H9 (cell line): ENCODE measurements around the gene LAMTOR4. TPM values are rescaled to one million over a fixed set of nuclear protein-coding genes. Genes with fewer than 3 reads are reported as not detected.

ENCODE experiments used
- DNase-seq: peaks from one replicate; pipeline ENCODE4 v3.0.0-alpha.2; 2017
- H2AFZ ChIP-seq: one replicate; pipeline ENCODE4 v1.6.1; 2013; ENCODE audit warnings: mild to moderate bottlenecking, low read length, control low read depth, moderate library complexity
- H2AK5ac ChIP-seq: 2 replicates; pipeline ENCODE4 v1.6.1; 2013; ENCODE audit warnings: low read length, control low read depth, mixed read lengths; ENCODE audit not compliant: insufficient read length
- H2BK120ac ChIP-seq: one replicate; pipeline ENCODE4 v1.6.1; 2013; ENCODE audit warnings: low read depth, mild to moderate bottlenecking, low read length, control low read depth, inconsistent platforms; ENCODE audit not compliant: poor library complexity, severe bottlenecking
- H2BK12ac ChIP-seq: 2 replicates; pipeline ENCODE4 v1.6.1; 2013; ENCODE audit warnings: low read length, control low read depth, mixed read lengths, low read depth; ENCODE audit not compliant: insufficient read length
- H2BK15ac ChIP-seq: 2 replicates; pipeline ENCODE4 v1.6.1; 2013; ENCODE audit warnings: low read depth, low read length, control low read depth
- H2BK20ac ChIP-seq: one replicate; pipeline ENCODE4 v1.6.1; 2013; ENCODE audit warnings: low read depth, mild to moderate bottlenecking, low read length, control low read depth, inconsistent platforms; ENCODE audit not compliant: poor library complexity, severe bottlenecking
- H2BK5ac ChIP-seq: 2 replicates; pipeline ENCODE4 v1.6.1; 2013; ENCODE audit warnings: low read length, control low read depth, mixed read lengths; ENCODE audit not compliant: insufficient read length
- H3K14ac ChIP-seq: 2 replicates; pipeline ENCODE4 v1.6.1; 2013; ENCODE audit warnings: low read length, control low read depth; ENCODE audit not compliant: insufficient read depth
- H3K18ac ChIP-seq: 2 replicates; pipeline ENCODE4 v1.6.1; 2013; ENCODE audit warnings: low read depth, mild to moderate bottlenecking, mixed read lengths, low read length, control low read depth; ENCODE audit not compliant: insufficient read length
- H3K23ac ChIP-seq: 2 replicates; pipeline ENCODE4 v1.6.1; 2013; ENCODE audit warnings: low read length, control low read depth, mixed read lengths, low read depth; ENCODE audit not compliant: insufficient read length
- H3K23me2 ChIP-seq: 2 replicates; pipeline ENCODE4 v1.6.1; 2013; ENCODE audit warnings: low read depth, mild to moderate bottlenecking, mixed read lengths, low read length, control low read depth; ENCODE audit not compliant: insufficient read length, poor library complexity, severe bottlenecking
- H3K27ac ChIP-seq: 2 replicates; pipeline ENCODE4 v1.5.1; 2013; ENCODE audit warnings: low read length, control low read depth, mixed read lengths, low read depth; ENCODE audit not compliant: insufficient read length
- H3K27me3 ChIP-seq: 2 replicates; pipeline ENCODE4 v1.6.1; 2013; ENCODE audit warnings: low read length, control low read depth, inconsistent platforms; ENCODE audit not compliant: insufficient read depth
- H3K4ac ChIP-seq: 2 replicates; pipeline ENCODE4 v1.6.1; 2013; ENCODE audit warnings: low read depth, mild to moderate bottlenecking, control low read depth, inconsistent platforms, low read length, moderate library complexity
- H3K4me1 ChIP-seq: 2 replicates; pipeline ENCODE4 v1.6.1; 2013; ENCODE audit warnings: low read length, control low read depth, inconsistent platforms; ENCODE audit not compliant: insufficient read depth
- H3K4me2 ChIP-seq: 2 replicates; pipeline ENCODE4 v1.6.1; 2013; ENCODE audit warnings: low read length, control low read depth, mixed read lengths; ENCODE audit not compliant: insufficient read length, insufficient read depth
- H3K56ac ChIP-seq: 2 replicates; pipeline ENCODE4 v1.6.1; 2013; ENCODE audit warnings: low read depth, mild to moderate bottlenecking, mixed read lengths, low read length, control low read depth; ENCODE audit not compliant: insufficient read length
- H3K79me1 ChIP-seq: 2 replicates; pipeline ENCODE4 v1.6.1; 2013; ENCODE audit warnings: low read depth, mild to moderate bottlenecking, moderate library complexity, low read length, control low read depth, inconsistent platforms; ENCODE audit not compliant: insufficient read depth, poor library complexity, severe bottlenecking
- H3K79me2 ChIP-seq: 2 replicates; pipeline ENCODE4 v1.6.1; 2013; ENCODE audit warnings: low read length, control low read depth, inconsistent platforms; ENCODE audit not compliant: insufficient read depth
- H3K9ac ChIP-seq: 2 replicates; pipeline ENCODE4 v1.6.1; 2013; ENCODE audit warnings: low read length, control low read depth, mixed read lengths; ENCODE audit not compliant: insufficient read length; ENCODE audit errors: extremely low read depth
- H3K9me3 ChIP-seq: one replicate; pipeline ENCODE4 v1.6.1; 2013; ENCODE audit warnings: low read depth, low read length, inconsistent platforms; ENCODE audit not compliant: control insufficient read depth
- H3T11ph ChIP-seq: one replicate; pipeline ENCODE4 v1.6.1; 2013; ENCODE audit warnings: mild to moderate bottlenecking, low read length, control low read depth, inconsistent platforms
- H4K20me1 ChIP-seq: one replicate; pipeline ENCODE4 v1.6.1; 2013; ENCODE audit not compliant: control insufficient read depth, insufficient read length, insufficient read depth
- H4K5ac ChIP-seq: 2 replicates; pipeline ENCODE4 v1.6.1; 2013; ENCODE audit warnings: low read depth, mild to moderate bottlenecking, mixed read lengths, low read length, control low read depth; ENCODE audit not compliant: insufficient read length
- H4K8ac ChIP-seq: replicated peaks from 2 replicates; pipeline ENCODE4 v1.6.1; 2013; ENCODE audit warnings: low read length, control low read depth, mixed read lengths, low read depth; ENCODE audit not compliant: insufficient read length
- H4K91ac ChIP-seq: 2 replicates; pipeline ENCODE4 v1.6.1; 2013; ENCODE audit warnings: low read depth, mild to moderate bottlenecking, moderate library complexity, mixed read lengths, low read length, control low read depth; ENCODE audit not compliant: insufficient read length
- H3K27ac Mint-ChIP-seq, 3 experiments: 2 replicates in 2 of 3; 3 replicates in 1 of 3; pipeline ENCODE4 v1.8.0; 2020 to 2021; ENCODE audit warnings: mixed read lengths in 3 of 3, mild to moderate bottlenecking in 1 of 3, moderate library complexity in 1 of 3
- H3K27me3 Mint-ChIP-seq: 2 replicates; pipeline ENCODE4 v1.8.0; 2021; ENCODE audit warnings: low read depth, mild to moderate bottlenecking, moderate library complexity, mixed read lengths
- H3K36me3 Mint-ChIP-seq, 3 experiments: 2 replicates in 2 of 3; 3 replicates in 1 of 3; pipeline ENCODE4 v1.8.0; 2020 to 2021; ENCODE audit warnings: low read depth in 3 of 3, mixed read lengths in 3 of 3; ENCODE audit not compliant: insufficient read depth in 1 of 3
- H3K4me1 Mint-ChIP-seq, 2 experiments: 2 replicates each; pipeline ENCODE4 v1.8.0; 2020; ENCODE audit warnings: mixed read lengths in 2 of 2
- H3K4me3 Mint-ChIP-seq, 2 experiments: 2 replicates in 1 of 2; 3 replicates in 1 of 2; pipeline ENCODE4 v1.8.0; 2020 to 2021; ENCODE audit warnings: mild to moderate bottlenecking in 2 of 2, mixed read lengths in 2 of 2, moderate library complexity in 1 of 2
- H3K9me3 Mint-ChIP-seq, 2 experiments: 2 replicates in 1 of 2; 3 replicates in 1 of 2; pipeline ENCODE4 v1.8.0; 2020; ENCODE audit warnings: mild to moderate bottlenecking in 2 of 2, mixed read lengths in 2 of 2, moderate library complexity in 1 of 2
- WGBS: extraction: QIAGEN DNeasy Blood & Tissue Kit; methylation state at CpG from one replicate; pipeline ENCODE4 v1.1.7; 2013; ENCODE audit warnings: missing lambda C conversion rate, low lambda C conversion rate, mixed read lengths; ENCODE audit not compliant: insufficient read length; ENCODE audit errors: extremely low coverage; 5-methylcytosine and 5-hydroxymethylcytosine counted together
- total RNA-seq: library from RNA; stranded (reverse); gene quantifications from 2 replicates; pipeline ENCODE4 v1.2.1, GENCODE V29; 2021
- TF ChIP-seq, protein P1 (sequence below): fragments of 200-600 bp; sonication (generic); conservative IDR thresholded peaks from 3 replicates; pipeline ENCODE4 v1.8.0; 2021; ENCODE audit warnings: antibody characterized with exemption, mild to moderate bottlenecking

The LAMTOR4 gene
- total RNA-seq, 1 experiment from 2014 or later = 179 TPM

DNA sequence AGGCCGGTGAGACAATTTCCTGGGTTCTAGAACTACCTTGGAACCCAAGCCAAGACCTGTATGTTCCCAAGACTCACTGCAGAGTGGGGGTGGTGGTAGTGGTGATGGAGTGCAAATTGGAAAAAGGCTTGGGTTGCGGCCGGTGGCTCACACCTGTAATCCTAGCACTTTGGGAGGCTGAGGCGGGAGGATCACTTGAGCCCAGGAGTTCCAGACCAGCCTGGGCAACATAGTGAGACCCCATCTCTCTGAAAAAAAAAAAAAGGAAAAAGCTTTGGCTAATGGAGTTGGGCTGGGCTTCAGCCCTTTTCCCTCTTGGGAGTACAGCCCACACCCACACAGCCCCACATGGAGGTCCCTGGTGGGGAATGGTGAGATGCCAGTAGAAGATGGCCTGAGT lies 43.2 kb upstream of the LAMTOR4 start:
- Histone ChIP-seq H3K4ac (no peak overlapping the region), H3K23me2 (no peaks in the 10 kb centered on the region), H4K5ac (no peak overlapping the region), H4K91ac (no peak overlapping the region), H2BK5ac (no peak overlapping the region), H4K20me1 (no peaks in the 10 kb centered on the region), H3K14ac (no peak overlapping the region), H2BK20ac (no peak overlapping the region), H3T11ph (no peak overlapping the region), H3K27ac (no peak overlapping the region), H2BK15ac (no peak overlapping the region), H2BK120ac (no peak overlapping the region), H2BK12ac (no peak overlapping the region), H3K23ac (no peak overlapping the region), H2AFZ (no peak overlapping the region), H2AK5ac (no peak overlapping the region), H3K9me3 (no peaks in the 10 kb centered on the region), H4K8ac (no peak overlapping the region), H3K79me2 (no peaks in the 10 kb centered on the region), H3K27me3 (no peaks in the 10 kb centered on the region), H3K4me1 (no peaks in the 10 kb centered on the region), H3K9ac (no peak overlapping the region), H3K18ac (no peak overlapping the region), H3K56ac (no peak overlapping the region), H3K79me1 (no peaks in the 10 kb centered on the region), H3K4me2 (no peak overlapping the region)
- no peak for DNase-seq
- Mint-ChIP-seq H3K9me3 (no peaks in the 10 kb centered on the region), H3K4me1 (peaks cover 3 to 6% of the 10 kb centered on the region in 2 experiments; a peak in 3 of 4 replicates), H3K27me3 (no peaks in the 10 kb centered on the region; the same call in 1 of the 2 replicates), H3K27ac (no peak overlapping the region; a peak in 1 of 7 replicates), H3K36me3 (peaks cover 44 to 69% (median 64%) of the 10 kb centered on the region in 3 experiments), H3K4me3 (0 out of 5 replicates have a peak overlapping the region, but pooled peaks of 1 of the 2 experiments have one; percentile 14)
- TF ChIP-seq, protein P1, sequence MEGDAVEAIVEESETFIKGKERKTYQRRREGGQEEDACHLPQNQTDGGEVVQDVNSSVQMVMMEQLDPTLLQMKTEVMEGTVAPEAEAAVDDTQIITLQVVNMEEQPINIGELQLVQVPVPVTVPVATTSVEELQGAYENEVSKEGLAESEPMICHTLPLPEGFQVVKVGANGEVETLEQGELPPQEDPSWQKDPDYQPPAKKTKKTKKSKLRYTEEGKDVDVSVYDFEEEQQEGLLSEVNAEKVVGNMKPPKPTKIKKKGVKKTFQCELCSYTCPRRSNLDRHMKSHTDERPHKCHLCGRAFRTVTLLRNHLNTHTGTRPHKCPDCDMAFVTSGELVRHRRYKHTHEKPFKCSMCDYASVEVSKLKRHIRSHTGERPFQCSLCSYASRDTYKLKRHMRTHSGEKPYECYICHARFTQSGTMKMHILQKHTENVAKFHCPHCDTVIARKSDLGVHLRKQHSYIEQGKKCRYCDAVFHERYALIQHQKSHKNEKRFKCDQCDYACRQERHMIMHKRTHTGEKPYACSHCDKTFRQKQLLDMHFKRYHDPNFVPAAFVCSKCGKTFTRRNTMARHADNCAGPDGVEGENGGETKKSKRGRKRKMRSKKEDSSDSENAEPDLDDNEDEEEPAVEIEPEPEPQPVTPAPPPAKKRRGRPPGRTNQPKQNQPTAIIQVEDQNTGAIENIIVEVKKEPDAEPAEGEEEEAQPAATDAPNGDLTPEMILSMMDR = no peak
- no CpG with 5 or more reads among the region's 4 CpGs for WGBS
